ENCODE measurements around the gene EDIL3. TPM values are rescaled to one million over a fixed set of nuclear protein-coding genes. Genes with fewer than 3 reads are reported as not detected.

The EDIL3 gene
- total and polyA plus RNA-seq, 12 donors: 4.6 to 59.7 (median 13.7) TPM

- 58 to 77% (median 69%) methylated on average over 1 of the region's 1 CpG for WGBS, 4 donors
- no peaks in the 10 kb centered on the region for H3K9me3 ChIP-seq (replicated peaks in 1 of 3)
- no peak overlapping the region for H3K27ac ChIP-seq
- intact Hi-C loops (cut with DNase I): no loop called here
- no peak for DNase-seq
- H3K36me3 ChIP-seq (replicated peaks in 1 of 2): no peaks in the 10 kb centered on the region
- no peak overlapping the region for H3K4me3 ChIP-seq
- no peak for TF ChIP-seq CTCF (IDR thresholded peaks at IDR 0.05)
- no peak for TF ChIP-seq POLR2A (IDR thresholded peaks at IDR 0.05)
- H3K4me1 ChIP-seq (replicated peaks in 1 of 2): no peaks in the 10 kb centered on the region
- H3K27me3 ChIP-seq: no peaks in the 10 kb centered on the region
These were observed 130.7 kb downstream of the EDIL3 start for GRCh38 chr5:84253946-84254345.

GRCh38 chr5:84251503-84251902, 133.2 kb downstream of the EDIL3 start:
- H3K9me3 ChIP-seq (replicated peaks in 1 of 3): no peaks in the 10 kb centered on the region
- H3K4me1 ChIP-seq (replicated peaks in 1 of 2): no peaks in the 10 kb centered on the region
- DNase-seq: no peak
- H3K27ac ChIP-seq: no peak overlapping the region
- no peaks in the 10 kb centered on the region for H3K27me3 ChIP-seq
- no peak overlapping the region for H3K4me3 ChIP-seq
- 73 to 89% (median 80%) methylated on average over 1 of the region's 1 CpG for WGBS, 4 donors
- no peaks in the 10 kb centered on the region for H3K36me3 ChIP-seq (replicated peaks in 1 of 2)
- TF ChIP-seq CTCF (IDR thresholded peaks at IDR 0.05) (no peak), POLR2A (IDR thresholded peaks at IDR 0.05) (no peak)
- intact Hi-C loops (cut with DNase I): no loop called here

- no peak overlapping the region for H3K27ac ChIP-seq
- no peak overlapping the region for H3K4me3 ChIP-seq
- no peaks in the 10 kb centered on the region for H3K36me3 ChIP-seq (replicated peaks in 1 of 2)
- no peaks in the 10 kb centered on the region for H3K27me3 ChIP-seq
- H3K4me1 ChIP-seq (replicated peaks in 1 of 2): no peaks in the 10 kb centered on the region
- no peak for DNase-seq
- intact Hi-C loops (cut with DNase I): no loop called here
- no peaks in the 10 kb centered on the region for H3K9me3 ChIP-seq (replicated peaks in 1 of 3)
- TF ChIP-seq POLR2A (IDR thresholded peaks at IDR 0.05) (no peak), CTCF (IDR thresholded peaks at IDR 0.05) (no peak)
- WGBS, 4 donors: 71 to 75% (median 72%) methylated on average over 4 of the region's 4 CpGs
These were observed 134.6 kb downstream of the EDIL3 start for GRCh38 chr5:84249918-84250630.

GRCh38 chr5:84248013-84248412, 136.7 kb downstream of the EDIL3 start:
- Histone ChIP-seq H3K27ac (no peak overlapping the region), H3K36me3 (replicated peaks in 1 of 2) (no peaks in the 10 kb centered on the region), H3K27me3 (no peaks in the 10 kb centered on the region), H3K4me1 (replicated peaks in 1 of 2) (no peaks in the 10 kb centered on the region), H3K9me3 (replicated peaks in 1 of 3) (no peaks in the 10 kb centered on the region), H3K4me3 (no peak overlapping the region)
- no peak for TF ChIP-seq POLR2A (IDR thresholded peaks at IDR 0.05)
- TF ChIP-seq CTCF (IDR thresholded peaks at IDR 0.05): no peak
- no peak for DNase-seq
- 60 to 72% (median 66%) methylated on average over 4 of the region's 4 CpGs for WGBS, 4 donors
- intact Hi-C loops (cut with DNase I): no loop called here
